A673 (cell line): ENCODE data around the gene AOPEP. TPM values are rescaled to one million over a fixed set of nuclear protein-coding genes. Genes with fewer than 3 reads are reported as not detected.
"Not testable (repeated sequence)": the region's sequence is repeated elsewhere in the genome, so short reads cannot be mapped to it uniquely, and the experiment has no call there.

Experiments used
- BruUV-seq: library from RNA; stranded (reverse); fragments of 400-500 nt; replicated peaks from 2 replicates; lab custom pipeline; 2021; lab: Mats Ljungman, UMichigan
- CTCF ChIA-PET: fragments of 300-600 bp; sonication (Branson Sonifier 250); formaldehyde crosslinking; loops from one replicate; lab custom pipeline; 2022; ENCODE audit warnings: antibody characterized with exemption; lab: Charles Lee
- POLR2A ChIA-PET: fragments of 300-600 bp; sonication (Branson Sonifier 250); formaldehyde crosslinking; loops from one replicate; lab custom pipeline; 2022; ENCODE audit warnings: antibody characterized with exemption; ENCODE audit not compliant: low non-redundant PET; lab: Charles Lee
- DNase-seq: peaks from one replicate; pipeline ENCODE4 v3.0.0-alpha.2; 2015; ENCODE audit warnings: low spot score
- H3K27ac ChIP-seq: fragments of 200-600 bp; sonication (generic); 2 replicates; pipeline ENCODE4 v1.5.1; 2016; ENCODE audit warnings: mixed run types, low read depth, mild to moderate bottlenecking, mixed read lengths, antibody characterized with exemption, low read length; ENCODE audit not compliant: poor library complexity, severe bottlenecking
- H3K27me3 ChIP-seq: fragments of 200-600 bp; sonication (generic); replicated peaks from 2 replicates; pipeline ENCODE4 v1.6.1; 2017; ENCODE audit warnings: mixed run types, low read depth, mild to moderate bottlenecking, mixed read lengths, antibody characterized with exemption, low read length; ENCODE audit not compliant: insufficient read depth, poor library complexity
- H3K36me3 ChIP-seq: fragments of 200-600 bp; sonication (generic); 2 replicates; pipeline ENCODE4 v1.6.1; 2016; ENCODE audit warnings: mixed run types, mild to moderate bottlenecking, mixed read lengths, antibody characterized with exemption, low read length; ENCODE audit not compliant: insufficient read depth, poor library complexity, severe bottlenecking
- H3K4me1 ChIP-seq: fragments of 200-600 bp; sonication (generic); 2 replicates; pipeline ENCODE4 v1.6.1; 2017; ENCODE audit warnings: mixed run types, mild to moderate bottlenecking, mixed read lengths, antibody characterized with exemption, low read length; ENCODE audit not compliant: insufficient read depth, poor library complexity, severe bottlenecking
- H3K4me3 ChIP-seq: fragments of 200-600 bp; sonication (generic); 2 replicates; pipeline ENCODE4 v1.5.1; 2016; ENCODE audit warnings: low read depth, mixed run types, mild to moderate bottlenecking, mixed read lengths, low read length; ENCODE audit not compliant: poor library complexity, severe bottlenecking
- H3K9me3 ChIP-seq: fragments of 200-600 bp; sonication (generic); 2 replicates; pipeline ENCODE4 v1.6.1; 2016; ENCODE audit warnings: mixed run types, low read depth, mild to moderate bottlenecking, mixed read lengths, antibody characterized with exemption, low read length; ENCODE audit not compliant: poor library complexity, severe bottlenecking
- CTCF ChIP-seq: fragments of 300-800, 200-600 bp; sonication (generic); conservative IDR thresholded peaks from 2 replicates; pipeline ENCODE4 v1.5.1; 2017; ENCODE audit warnings: low read depth, mild to moderate bottlenecking, antibody characterized with exemption, low read length, moderate library complexity, mixed read lengths
- EZH2 ChIP-seq: fragments of 200-600 bp; sonication (generic); IDR thresholded peaks from 2 replicates; pipeline ENCODE4 v1.6.1; 2017; ENCODE audit warnings: borderline replicate concordance, low read depth, mild to moderate bottlenecking, mixed read lengths, antibody characterized with exemption, low read length; ENCODE audit not compliant: poor library complexity, severe bottlenecking
- intact Hi-C: fragments of 100-400 bp; cut with micrococcal nuclease; formaldehyde crosslinking; loops from one replicate; pipeline ENCODE4 v1.10.0; 2022; ENCODE audit not compliant: unreplicated experiment
- total RNA-seq: library from RNA; stranded (reverse); gene quantifications from 2 replicates; pipeline ENCODE4 v1.2.3, GENCODE V29; 2021

Gene AOPEP
- total RNA-seq, 1 experiment from 2014 or later: 17.5 TPM

- Histone ChIP-seq H3K9me3 (no peaks in the 10 kb centered on the region), H3K27me3 (no peaks in the 10 kb centered on the region), H3K36me3 (no peaks in the 10 kb centered on the region), H3K4me1 (peaks cover 14% of the 10 kb centered on the region), H3K27ac (peak overlapping the region; percentile 66), H3K4me3 (no peak overlapping the region)
- CTCF ChIA-PET: no interaction called here
- intact Hi-C loops: no loop called here
- BruUV-seq: no TSS peak
- POLR2A ChIA-PET: no interaction called here
- DNase-seq: peak; percentile 85
- TF ChIP-seq EZH2 (no peak), CTCF (no peak)
Observed at GRCh38 chr9:94937214-94937903, 210.9 kb downstream of the AOPEP start.

- Histone ChIP-seq H3K27ac (peak overlapping the region; percentile 66), H3K27me3 (no peaks in the 10 kb centered on the region), H3K9me3 (no peaks in the 10 kb centered on the region), H3K36me3 (no peaks in the 10 kb centered on the region), H3K4me1 (peaks cover 14% of the 10 kb centered on the region), H3K4me3 (no peak overlapping the region)
- intact Hi-C loops: no loop called here
- no peak for TF ChIP-seq EZH2
- TF ChIP-seq CTCF: no peak
- DNase-seq: no peak
- no TSS peak for BruUV-seq
- CTCF ChIA-PET: no interaction called here
- POLR2A ChIA-PET: no interaction called here
Observed at GRCh38 chr9:94938384-94938783, 211.9 kb downstream of the AOPEP start.

- DNase-seq, intact Hi-C loops, CTCF ChIA-PET, H3K9me3 ChIP-seq, POLR2A ChIA-PET, H3K4me3 ChIP-seq, H3K27ac ChIP-seq, H3K36me3 ChIP-seq, H3K27me3 ChIP-seq, BruUV-seq: not testable (repeated sequence)
- H3K4me1 ChIP-seq: peaks cover 14% of the 10 kb centered on the region
Observed at GRCh38 chr9:94940296-94940695, 213.8 kb downstream of the AOPEP start.
